Thoracic aorta (tissue), 2 donors: ENCODE data around the gene MDM1. TPM values are rescaled to one million over a fixed set of nuclear protein-coding genes. Genes with fewer than 3 reads are reported as not detected.

Experiments used
- ATAC-seq: fragments of 150-250 bp; one replicate; pipeline ENCODE4 v1.8.0; 2017; ENCODE audit warnings: low read depth; ENCODE audit not compliant: insufficient number of reproducible peaks, low FRiP score
- DNase-seq: peaks from one replicate; pipeline ENCODE4 v3.0.0-alpha.2; 2020; ENCODE audit warnings: low spot score
- H3K27ac ChIP-seq, 2 donors: fragments of 200-600 bp; sonication (generic); 1 replicate in 1 of 2; 2 replicates in 1 of 2; pipeline ENCODE4 v1.5.1; 2016; ENCODE audit warnings: mild to moderate bottlenecking in 2 of 2, moderate library complexity in 2 of 2
- H3K27me3 ChIP-seq: fragments of 200-600 bp; sonication (generic); replicated peaks from 2 replicates; pipeline ENCODE4 v1.6.0; 2016; ENCODE audit warnings: mild to moderate bottlenecking; ENCODE audit not compliant: insufficient read depth
- H3K36me3 ChIP-seq: fragments of 200-600 bp; sonication (generic); one replicate; pipeline ENCODE4 v1.5.1; 2016
- H3K4me1 ChIP-seq, 2 donors: fragments of 200-600 bp; sonication (generic); 1 replicate in 1 of 2; 2 replicates in 1 of 2; pipeline versions ENCODE4 v1.5.1 to v1.6.0; 2016; ENCODE audit warnings: low read depth in 2 of 2, mild to moderate bottlenecking in 1 of 2; ENCODE audit not compliant: control insufficient read depth in 1 of 2
- H3K4me3 ChIP-seq: fragments of 200-600 bp; sonication (generic); 2 replicates; pipeline ENCODE4 v1.5.1; 2016; ENCODE audit warnings: mild to moderate bottlenecking
- H3K9me3 ChIP-seq: fragments of 200-600 bp; sonication (generic); 2 replicates; pipeline ENCODE4 v1.5.1; 2016
- CTCF ChIP-seq: fragments of 200-600 bp; sonication (generic); IDR thresholded peaks from one replicate; pipeline ENCODE4 v1.5.1; 2019; ENCODE audit warnings: antibody characterized with exemption
- total RNA-seq, 2 donors: library from RNA; depleted of rRNA; stranded (reverse); fragments of >200 nt; gene quantifications; one replicate each; pipeline versions ENCODE4 v1.1.0 to v1.2.3, GENCODE V29; 2016

The MDM1 gene
- total RNA-seq, 2 donors from 2014 or later: 13.4 to 17.1 TPM

GRCh38 chr12:68354977-68355541 is 22.9 kb upstream of the MDM1 start:
- DNase-seq (no peak), ATAC-seq (no peak)
- Histone ChIP-seq H3K27me3 (no peaks in the 10 kb centered on the region), H3K27ac (no peak overlapping the region), H3K9me3 (no peaks in the 10 kb centered on the region), H3K4me3 (no peak overlapping the region), H3K36me3 (no peaks in the 10 kb centered on the region), H3K4me1 (no peaks in the 10 kb centered on the region)
- TF ChIP-seq CTCF: no peak

DNA sequence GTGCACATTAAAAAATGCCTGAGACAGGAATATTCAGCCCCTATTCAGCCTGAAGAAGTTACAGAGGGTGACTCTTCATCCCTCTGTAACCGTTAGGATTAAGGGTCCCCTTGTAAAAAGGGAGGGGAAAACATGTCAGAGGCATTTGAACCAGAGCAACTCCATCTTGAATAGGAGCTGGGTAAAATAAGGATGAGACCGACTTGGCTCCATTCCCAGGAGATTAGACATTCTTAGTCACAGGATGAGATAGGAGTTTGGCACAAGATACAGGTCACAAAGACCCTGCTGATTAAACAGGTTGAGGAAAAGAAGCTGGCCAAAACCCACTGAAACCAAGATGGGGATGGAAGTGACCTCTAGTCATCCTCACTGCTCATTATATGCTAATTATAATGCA is 19.9 kb upstream of the MDM1 start:
- Histone ChIP-seq H3K4me1 (no peaks in the 10 kb centered on the region), H3K36me3 (no peaks in the 10 kb centered on the region), H3K9me3 (no peaks in the 10 kb centered on the region), H3K27ac (no peak overlapping the region), H3K27me3 (no peaks in the 10 kb centered on the region), H3K4me3 (no peak overlapping the region)
- no peak for TF ChIP-seq CTCF
- DNase-seq (no peak), ATAC-seq (no peak)

DNA sequence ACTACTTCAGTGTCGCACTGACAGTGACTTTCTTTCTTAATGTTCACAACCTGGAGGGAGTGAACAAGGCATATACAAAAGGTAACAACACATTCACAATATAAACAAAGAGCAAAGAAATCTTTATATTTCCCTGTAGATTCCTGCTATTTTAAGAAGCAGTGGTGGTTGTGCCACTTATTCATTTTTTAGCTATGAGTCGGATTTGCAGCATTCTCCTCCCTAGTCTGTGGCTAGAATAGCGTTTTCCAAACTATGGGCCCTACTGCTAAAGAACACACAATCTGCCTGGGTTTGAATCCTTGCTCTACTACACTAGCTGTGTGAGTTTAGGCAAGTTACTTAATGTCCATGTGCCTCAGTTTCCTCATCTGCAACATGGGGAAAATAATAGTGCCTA is 18.6 kb upstream of the MDM1 start:
- no peak overlapping the region for H3K27ac ChIP-seq
- H3K4me3 ChIP-seq: no peak overlapping the region
- DNase-seq (no peak), ATAC-seq (no peak)
- no peaks in the 10 kb centered on the region for H3K36me3 ChIP-seq
- no peaks in the 10 kb centered on the region for H3K4me1 ChIP-seq
- no peak for TF ChIP-seq CTCF
- no peaks in the 10 kb centered on the region for H3K9me3 ChIP-seq
- no peaks in the 10 kb centered on the region for H3K27me3 ChIP-seq

DNA sequence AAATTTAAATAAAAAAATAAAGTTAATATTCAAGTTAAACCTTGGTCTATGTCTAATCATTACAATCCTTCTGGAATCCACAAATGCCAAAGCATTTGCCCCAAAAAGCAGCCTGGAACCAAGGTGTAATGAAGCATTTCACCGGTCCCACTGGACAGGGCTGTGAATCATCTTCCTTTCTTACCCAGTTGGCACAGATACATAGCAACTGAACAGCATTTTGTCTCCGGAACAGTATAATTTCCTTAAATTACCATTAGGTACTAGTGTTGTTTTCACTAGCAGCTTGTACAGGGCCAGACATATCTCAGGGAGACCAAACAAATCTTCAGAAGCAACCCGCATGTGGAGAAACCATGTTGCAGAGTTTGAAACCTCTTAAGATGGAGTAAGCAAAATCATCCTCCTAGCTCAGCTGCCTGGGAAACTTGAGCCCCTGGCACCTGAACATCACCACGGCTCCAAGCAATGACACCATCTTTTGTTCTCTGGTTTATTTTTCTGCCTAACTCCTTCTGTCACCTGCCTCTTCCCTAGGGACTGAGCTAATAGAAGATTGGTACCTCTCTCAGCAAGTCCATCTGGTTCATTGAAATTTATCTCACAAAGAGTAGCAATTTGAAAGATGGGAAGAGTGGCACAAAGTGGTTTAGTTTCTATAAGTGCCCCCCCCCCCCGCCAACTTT is 17.9 kb upstream of the MDM1 start:
- Histone ChIP-seq H3K36me3 (no peaks in the 10 kb centered on the region), H3K27ac (no peak overlapping the region), H3K4me3 (no peak overlapping the region), H3K27me3 (no peaks in the 10 kb centered on the region), H3K4me1 (no peaks in the 10 kb centered on the region), H3K9me3 (no peaks in the 10 kb centered on the region)
- ATAC-seq (no peak), DNase-seq (no peak)
- no peak for TF ChIP-seq CTCF

GRCh38 chr12:68349220-68349621 is 17.1 kb upstream of the MDM1 start:
- Histone ChIP-seq H3K9me3 (no peaks in the 10 kb centered on the region), H3K27me3 (no peaks in the 10 kb centered on the region), H3K36me3 (no peaks in the 10 kb centered on the region), H3K27ac (no peak overlapping the region), H3K4me3 (no peak overlapping the region), H3K4me1 (no peaks in the 10 kb centered on the region)
- ATAC-seq (no peak), DNase-seq (no peak)
- TF ChIP-seq CTCF: no peak
